ENCODE results near the gene DNAAF1. TPM values are rescaled to one million over a fixed set of nuclear protein-coding genes. Genes with fewer than 3 reads are reported as not detected.

The DNAAF1 gene
- total RNA-seq, 4 donors from 2014 or later: under 0.01 TPM; not detected in 3

DNA sequence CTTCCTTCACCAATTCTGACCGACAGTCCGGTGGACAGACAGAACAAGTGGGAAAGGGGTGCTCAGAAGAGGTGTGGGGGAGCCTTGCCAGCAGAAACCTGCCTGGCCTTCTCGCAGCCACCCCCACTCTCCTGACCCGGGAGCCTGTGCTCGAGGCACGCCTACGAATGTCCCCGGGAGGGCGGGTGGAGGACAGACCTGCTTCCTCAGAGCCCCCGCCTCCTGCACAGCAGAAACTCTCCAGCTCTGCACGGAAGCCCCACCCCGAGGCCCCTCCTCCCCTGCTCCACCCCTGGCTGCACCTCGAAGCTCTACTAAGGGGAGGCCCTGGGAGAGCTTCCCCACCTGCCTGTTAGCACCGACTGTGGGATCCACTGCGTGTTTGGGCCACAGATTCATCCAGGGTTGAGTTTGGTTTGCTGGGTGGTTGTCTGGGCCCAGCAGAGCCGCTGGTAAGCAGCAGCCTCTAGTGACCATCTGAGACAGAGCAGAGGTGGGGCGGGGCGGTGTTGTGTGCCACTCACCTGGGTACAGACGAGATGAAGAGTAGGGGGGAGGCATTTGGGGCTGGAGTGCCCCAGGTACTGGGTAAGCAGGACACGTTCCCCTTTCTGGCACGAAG is 35.5 kb downstream of the DNAAF1 start:
- WGBS, 2 donors: 78% methylated on average over 3 of the region's 21 CpGs; no CpG with 5 or more reads in 1 of the 2 donors
- Histone ChIP-seq H3K9me3 (no peaks in the 10 kb centered on the region), H3K36me3 (peaks cover 22 to 74% (median 31%) of the 10 kb centered on the region in 3 donors), H3K4me3 (no peak overlapping the region), H3K27me3 (no peaks in the 10 kb centered on the region), H3K4me1 (peaks cover 27 to 70% (median 32%) of the 10 kb centered on the region in 3 donors), H3K27ac (no peak overlapping the region)
- TF ChIP-seq CTCF (IDR thresholded peaks at IDR 0.05) (no peak), POLR2A (IDR thresholded peaks at IDR 0.05) (no peak)
- intact Hi-C loops (cut with DNase I): loop anchor here (10.0 kb wide), 1 partner anchor 96 kb away; no protein-coding TSS in a partner anchor
- no peak for DNase-seq

GRCh38 chr16:84181144-84181915 is 36.2 kb downstream of the DNAAF1 start:
- Histone ChIP-seq H3K36me3 (peaks cover 22 to 74% (median 31%) of the 10 kb centered on the region in 3 donors), H3K4me1 (peaks cover 27 to 70% (median 30%) of the 10 kb centered on the region in 3 donors), H3K27me3 (no peaks in the 10 kb centered on the region), H3K27ac (no peak overlapping the region), H3K4me3 (no peak overlapping the region), H3K9me3 (no peaks in the 10 kb centered on the region)
- WGBS, 2 donors: 88 to 100% methylated on average over 1 to 4 of the region's 41 CpGs
- intact Hi-C loops (cut with DNase I): loop anchor here (10.0 kb wide), 1 partner anchor 97 kb away; no protein-coding TSS in a partner anchor
- no peak for DNase-seq
- TF ChIP-seq POLR2A (IDR thresholded peaks at IDR 0.05): no peak
- no peak for TF ChIP-seq CTCF (IDR thresholded peaks at IDR 0.05)

DNA sequence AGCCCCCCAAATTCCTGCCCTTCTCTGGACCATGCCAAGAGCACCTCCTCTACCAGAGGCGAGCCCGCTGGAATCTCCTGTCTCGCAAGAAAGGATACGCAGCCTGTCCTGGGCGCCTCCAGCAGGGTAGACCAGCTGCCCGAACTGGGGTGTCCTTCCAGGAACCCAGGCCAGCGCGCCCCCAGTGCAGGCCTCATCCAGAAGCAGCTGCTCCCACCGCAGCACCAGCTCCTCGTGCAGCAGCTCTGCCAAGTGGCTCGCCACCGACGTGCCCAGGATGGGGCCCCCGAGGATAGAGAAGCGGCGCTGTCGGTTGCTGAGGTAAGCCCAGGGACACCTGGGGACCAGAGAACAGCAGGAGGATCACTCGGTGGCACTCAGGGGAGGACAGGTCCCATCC is 37.0 kb downstream of the DNAAF1 start:
- no peak overlapping the region for H3K4me3 ChIP-seq
- intact Hi-C loops (cut with DNase I): loop anchor here (10.0 kb wide), 1 partner anchor 97 kb away; no protein-coding TSS in a partner anchor
- no peaks in the 10 kb centered on the region for H3K9me3 ChIP-seq
- no peaks in the 10 kb centered on the region for H3K27me3 ChIP-seq
- TF ChIP-seq POLR2A (IDR thresholded peaks at IDR 0.05) (no peak), CTCF (IDR thresholded peaks at IDR 0.05) (no peak)
- H3K27ac ChIP-seq: no peak overlapping the region
- no peak for DNase-seq
- H3K36me3 ChIP-seq: peaks cover 22 to 74% (median 31%) of the 10 kb centered on the region in 3 donors
- no CpG with 5 or more reads among the region's 18 CpGs for WGBS, 2 donors
- H3K4me1 ChIP-seq: peaks cover 19 to 65% (median 23%) of the 10 kb centered on the region in 3 donors

GRCh38 chr16:84182680-84183571 is 37.8 kb downstream of the DNAAF1 start:
- DNase-seq: no peak
- WGBS, 2 donors: 94 to 95% methylated on average over 11 to 15 of the region's 26 CpGs
- no peaks in the 10 kb centered on the region for H3K27me3 ChIP-seq
- peaks cover 13 to 60% (median 15%) of the 10 kb centered on the region in 3 donors for H3K4me1 ChIP-seq
- no peaks in the 10 kb centered on the region for H3K9me3 ChIP-seq
- peaks cover 22 to 73% (median 31%) of the 10 kb centered on the region in 3 donors for H3K36me3 ChIP-seq
- H3K4me3 ChIP-seq: no peak overlapping the region
- intact Hi-C loops (cut with DNase I): loop anchor here (10.0 kb wide), 1 partner anchor 98 kb away; no protein-coding TSS in a partner anchor
- peak overlapping the region in 1 of 4 donors; percentile 91 for H3K27ac ChIP-seq
- TF ChIP-seq POLR2A (IDR thresholded peaks at IDR 0.05) (no peak), CTCF (IDR thresholded peaks at IDR 0.05) (no peak)

Data from esophagus squamous epithelium (tissue), 5 donors.